Right renal cortex interstitium (tissue), 3 donors: ENCODE results near the gene SBNO2. TPM values are rescaled to one million over a fixed set of nuclear protein-coding genes. Genes with fewer than 3 reads are reported as not detected.
A peak's percentile ranks its signal among the peaks of the same experiment; 100 is the strongest.
"Not testable (repeated sequence)": the region's sequence is repeated elsewhere in the genome, so short reads cannot be mapped to it uniquely, and the experiment has no call there.

Experiments used
- DNase-seq, 3 donors: peaks; one replicate each; pipeline ENCODE4 v3.0.0-alpha.2; 2013; ENCODE audit warnings: low read depth in 3 of 3, low spot score in 2 of 3
- polyA plus RNA-seq, 3 donors: library from polyadenylated mRNA; unstranded; fragments of 120-200 nt; gene quantifications; one replicate each; pipeline ENCODE4 v1.2.1, GENCODE V29; 2013; ENCODE audit not compliant: insufficient read length in 3 of 3

The SBNO2 gene
- polyA plus RNA-seq, 3 donors = 13.4 to 15.6 (median 14.6) TPM

GRCh38 chr19:1123885-1124677, 50.0 kb downstream of the SBNO2 start:
- no peak for DNase-seq

DNA sequence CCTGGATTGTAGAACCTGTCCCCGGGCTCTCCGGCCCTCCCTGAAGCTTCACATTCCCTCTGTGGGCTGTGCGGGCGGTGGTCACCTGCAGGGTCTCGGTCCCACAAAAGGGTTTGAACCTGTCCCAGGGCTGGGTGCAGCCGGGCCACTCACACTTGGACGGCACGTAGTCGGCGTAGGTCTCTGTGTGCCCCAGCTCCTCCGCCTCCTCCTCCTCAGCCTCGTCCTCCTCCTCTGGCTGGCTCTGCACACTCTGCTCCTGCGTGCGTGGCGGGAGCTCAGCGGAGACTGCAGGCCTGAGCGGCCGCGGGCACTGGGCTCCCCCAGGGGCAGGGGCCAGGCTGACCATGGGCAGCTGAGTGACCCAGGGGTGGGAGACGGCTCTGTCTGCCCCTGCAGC, 50.7 kb downstream of the SBNO2 start:
- no peak for DNase-seq

DNA sequence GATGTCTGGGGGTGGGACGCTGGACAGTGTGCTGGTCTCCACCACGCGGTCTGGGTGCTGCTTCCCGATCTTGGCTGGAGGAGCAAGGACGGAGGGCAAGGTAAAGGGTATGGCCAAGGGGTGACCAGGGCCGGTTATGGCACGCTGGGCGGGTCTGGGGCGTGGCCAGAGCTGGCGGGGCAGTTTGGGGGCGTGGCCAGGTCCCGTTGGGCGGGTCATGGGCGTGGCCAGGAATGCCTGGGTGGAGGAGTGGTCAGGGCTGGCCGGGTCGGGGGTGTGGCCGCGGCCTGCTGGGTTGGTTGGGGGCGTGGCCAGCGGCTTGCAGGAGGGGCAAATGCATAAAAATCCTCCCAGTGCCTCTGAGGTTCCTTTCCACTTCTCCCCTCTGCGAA, 51.1 kb downstream of the SBNO2 start:
- DNase-seq = no peak

DNA sequence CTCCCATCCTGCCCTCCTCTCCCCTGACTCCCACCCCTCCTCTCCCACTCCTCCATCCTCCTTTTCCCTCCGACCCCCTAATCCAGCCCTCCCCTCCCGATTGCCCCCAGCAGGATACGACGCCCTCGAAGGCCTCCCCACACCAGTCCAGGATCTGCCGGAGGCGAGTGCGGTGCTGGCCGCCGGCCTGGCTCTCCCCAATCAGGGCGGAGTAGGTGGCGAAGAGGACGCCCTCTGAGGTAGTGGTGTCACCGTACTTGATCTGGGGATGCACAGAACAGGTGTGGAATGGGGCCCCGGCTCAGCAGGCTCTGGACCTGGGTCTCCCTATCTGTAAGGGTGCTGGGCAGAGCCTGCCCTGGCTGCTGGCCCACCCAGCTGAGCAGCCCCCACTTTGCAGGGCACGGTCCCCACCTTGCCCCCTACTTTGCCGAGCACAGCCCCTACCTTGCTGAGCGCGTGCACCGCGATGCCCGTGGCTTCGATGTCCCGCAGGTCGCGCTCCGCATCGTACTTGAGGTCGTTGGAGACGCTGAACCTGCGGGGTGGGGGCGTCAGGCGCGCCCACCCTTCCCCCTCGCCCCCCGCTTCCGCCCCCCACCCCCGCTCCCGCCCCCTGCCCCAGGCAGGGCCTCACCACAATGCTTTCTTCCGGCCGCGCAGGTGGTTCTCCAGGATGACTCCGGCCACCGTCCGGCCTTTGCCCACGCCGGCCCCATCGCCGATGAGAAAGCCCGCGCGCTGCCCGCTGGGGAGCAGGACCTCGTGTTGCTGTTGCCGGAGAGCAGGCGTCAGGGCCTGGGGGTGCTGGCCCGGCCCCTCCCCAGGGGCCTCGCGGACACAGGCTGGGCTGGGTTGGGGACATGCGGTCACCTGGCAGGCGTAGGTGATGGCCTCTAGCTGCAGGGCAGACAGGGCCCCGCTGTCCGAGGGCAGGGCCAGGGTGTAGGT, 51.8 kb downstream of the SBNO2 start:
- DNase-seq = no peak

DNA sequence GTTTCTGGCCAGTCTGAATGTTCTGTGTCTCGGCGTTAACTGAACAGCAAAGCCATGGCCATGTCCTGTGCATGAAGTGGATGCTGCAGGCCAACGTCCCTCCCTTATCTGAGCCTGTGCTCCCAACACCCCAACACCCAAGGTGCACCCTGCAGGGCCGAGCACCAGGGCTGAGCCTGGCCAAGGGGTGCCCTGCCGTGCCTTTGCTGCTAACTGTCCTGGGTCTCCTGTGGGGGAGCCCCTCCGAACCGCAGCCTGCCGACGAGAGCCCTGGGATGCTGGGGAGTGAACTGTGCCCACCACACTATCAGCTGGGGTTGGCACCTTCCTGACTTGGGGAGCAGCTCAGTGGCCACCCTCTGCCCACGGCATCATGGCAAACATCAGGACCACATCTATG, 52.7 kb downstream of the SBNO2 start:
- no peak for DNase-seq

DNA sequence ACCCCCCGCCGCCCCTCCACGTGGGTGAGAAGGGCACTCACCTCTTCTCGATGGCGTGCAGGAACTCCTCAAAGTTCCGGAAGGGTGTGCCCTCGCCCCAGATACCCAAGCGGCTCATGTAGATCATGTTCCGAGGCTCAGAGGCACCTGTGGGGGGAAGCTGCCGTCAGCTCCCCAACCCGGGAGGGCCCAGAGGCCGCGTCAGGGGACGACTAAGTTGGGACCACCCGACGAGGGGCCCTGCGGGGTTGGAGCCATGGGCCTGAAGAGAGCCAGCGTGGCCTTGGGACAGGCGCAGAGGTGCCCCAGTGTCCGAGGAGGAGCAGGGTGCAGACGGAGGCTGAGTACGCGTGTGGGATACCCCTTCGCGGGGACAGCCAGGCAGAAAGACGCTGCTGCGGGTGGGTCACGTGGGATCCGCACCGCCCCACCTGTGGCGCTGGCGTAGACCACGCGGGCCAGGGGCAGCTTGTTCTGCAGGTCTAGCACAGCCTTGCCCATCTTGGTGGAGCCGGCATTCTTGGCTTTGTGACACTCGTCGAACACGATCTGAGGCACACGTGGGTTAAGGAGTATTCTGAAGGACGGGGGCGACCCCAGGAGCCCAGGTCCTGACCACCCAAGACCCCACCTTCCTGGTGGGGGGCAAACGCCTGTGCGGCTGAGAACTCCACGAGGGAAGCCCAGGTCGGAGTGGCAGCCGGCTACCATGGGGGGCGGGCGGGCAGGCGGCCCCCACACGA, 54.4 kb downstream of the SBNO2 start:
- DNase-seq = no peak

- no peak for DNase-seq
Measured at GRCh38 chr19:1118999-1119398, 55.1 kb downstream of the SBNO2 start.

GRCh38 chr19:1117654-1118053, 56.4 kb downstream of the SBNO2 start:
- DNase-seq = no peak

GRCh38 chr19:1116726-1117581, 57.1 kb downstream of the SBNO2 start:
- DNase-seq = no peak

DNA sequence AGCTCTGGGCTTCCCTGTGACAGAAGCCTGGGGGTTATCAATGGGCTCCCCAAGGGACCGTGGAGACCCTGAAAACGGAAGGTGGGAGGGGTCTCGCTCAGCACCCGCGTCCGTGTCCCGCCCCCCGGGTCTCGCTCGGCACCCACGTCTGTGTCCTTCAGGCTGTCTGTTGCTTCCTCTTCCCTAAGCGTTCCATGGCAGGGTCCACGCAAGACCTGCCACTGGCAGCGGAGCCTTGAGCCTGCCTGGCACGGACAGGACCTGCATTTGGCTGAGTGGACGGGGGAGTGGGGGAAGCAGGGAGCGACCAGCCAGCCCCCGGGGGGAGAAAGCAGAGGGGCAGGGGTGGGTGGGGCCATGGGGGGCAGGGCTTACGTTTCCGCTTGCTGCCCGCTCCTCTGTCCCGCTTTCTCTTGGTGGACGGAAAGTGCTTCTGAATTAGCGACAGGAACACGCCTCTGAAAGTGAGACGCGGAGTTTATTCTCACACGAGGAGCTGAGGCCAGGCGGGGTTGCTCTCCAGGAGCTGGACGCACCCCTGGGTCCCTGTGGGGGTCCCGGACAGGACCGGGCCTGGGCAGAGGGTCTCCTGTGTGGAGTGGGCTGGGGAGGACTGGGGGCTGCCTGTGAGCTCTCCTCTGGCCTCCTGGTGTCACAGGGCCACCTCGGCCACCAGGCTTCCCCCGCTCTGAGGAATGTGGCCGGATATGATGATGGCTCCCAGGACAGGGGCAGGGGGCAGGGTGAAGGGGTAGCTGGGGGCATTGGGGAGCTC, 58.2 kb downstream of the SBNO2 start:
- DNase-seq = no peak

GRCh38 chr19:1114728-1115127, 59.3 kb downstream of the SBNO2 start:
- DNase-seq = not testable (repeated sequence)

GRCh38 chr19:1113986-1114483, 60.0 kb downstream of the SBNO2 start:
- DNase-seq = no peak

DNA sequence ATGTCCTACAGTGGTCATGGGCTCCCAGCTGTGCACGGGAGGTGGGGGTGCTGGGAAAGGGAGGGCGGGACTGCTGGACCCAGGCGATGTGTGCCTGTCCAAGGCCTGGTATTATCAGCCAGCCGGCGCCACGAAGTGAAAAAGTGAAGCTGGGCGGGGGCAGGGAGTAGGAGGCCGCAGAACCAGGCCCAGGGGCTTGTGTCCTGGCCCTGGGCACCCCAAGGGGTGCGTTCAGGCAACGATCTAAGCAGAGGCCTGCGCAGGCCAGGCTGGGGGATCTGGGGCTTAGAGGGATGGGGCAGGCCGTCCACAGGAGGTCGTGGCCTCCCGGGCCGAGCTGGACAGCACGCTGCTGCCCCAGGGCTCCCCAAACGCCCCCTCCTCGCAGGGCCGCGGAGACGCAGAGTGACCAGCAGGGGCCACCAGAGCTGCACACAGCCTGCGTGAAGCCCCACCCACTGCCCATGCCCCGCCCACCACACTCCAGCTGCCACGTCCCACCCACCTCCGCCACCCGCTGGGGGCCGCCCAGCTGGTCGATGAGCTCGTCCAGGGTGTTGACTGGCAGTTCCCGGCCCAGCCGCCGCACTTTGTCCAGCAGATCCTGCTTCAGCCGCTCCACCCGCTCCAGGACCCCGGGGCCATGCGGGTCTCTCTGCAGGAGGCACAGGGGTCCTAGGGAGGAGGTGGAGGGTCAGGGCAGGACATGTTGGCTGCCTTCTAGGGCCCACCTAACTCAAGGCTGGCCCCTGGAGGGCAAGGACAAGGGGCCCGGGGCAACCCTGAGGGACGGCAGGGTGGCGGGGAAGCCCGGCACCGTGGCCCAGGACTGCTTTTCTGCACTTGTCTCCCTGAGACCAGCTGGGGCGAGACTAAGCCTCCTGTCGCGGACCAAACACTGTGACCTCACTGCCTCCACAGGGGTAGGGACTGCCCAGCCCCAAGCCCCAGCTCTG, 60.8 kb downstream of the SBNO2 start:
- DNase-seq = peak in 1 of 3 donors; percentile 79

DNA sequence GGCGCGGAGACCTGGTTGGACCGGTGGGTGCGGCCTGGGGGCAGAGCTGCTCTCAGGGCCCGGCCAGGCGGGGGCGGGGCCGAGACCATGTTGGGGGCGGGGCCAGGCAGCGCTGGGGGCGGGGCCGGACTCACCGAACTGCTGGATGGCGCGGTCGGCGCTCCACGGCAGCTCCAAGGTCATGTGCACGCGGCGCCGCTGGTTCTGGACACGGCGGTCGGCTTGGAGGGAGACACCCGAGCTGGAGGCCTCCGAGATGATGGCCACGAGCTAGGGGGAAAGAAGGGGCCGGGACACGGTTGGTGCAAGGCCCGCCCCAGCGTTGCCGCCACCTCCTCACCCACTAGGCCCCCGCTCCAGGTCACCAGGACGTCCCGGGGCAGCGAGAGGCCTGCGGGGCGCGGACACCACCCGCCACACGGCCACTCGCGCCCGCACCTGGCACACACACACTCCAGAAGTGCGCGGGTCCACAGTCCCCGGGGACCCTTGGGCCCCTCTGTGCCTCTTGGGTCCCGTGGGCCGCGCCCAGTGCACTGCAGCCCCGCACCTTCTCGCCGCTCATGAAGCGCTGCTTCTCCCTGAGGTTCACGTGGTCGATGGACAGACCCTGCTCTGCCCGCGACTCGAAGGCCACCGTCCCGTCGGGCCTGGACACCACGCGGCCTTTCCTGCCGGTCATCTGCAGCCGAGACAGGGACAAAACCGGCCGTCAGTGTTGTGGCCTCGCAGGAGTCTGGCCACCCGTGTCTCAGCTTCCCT, 61.6 kb downstream of the SBNO2 start:
- no peak for DNase-seq

- DNase-seq = no peak
Measured at GRCh38 chr19:1111641-1112267, 62.3 kb downstream of the SBNO2 start.

- DNase-seq = no peak
Measured at GRCh38 chr19:1110809-1111640, 63.0 kb downstream of the SBNO2 start.
